Omental fat pad (tissue), 4 donors: ENCODE results near the gene NCBP1. TPM values are rescaled to one million over a fixed set of nuclear protein-coding genes. Genes with fewer than 3 reads are reported as not detected.

Experiments
- ATAC-seq: fragments of 150-250 bp; one replicate; pipeline ENCODE4 v1.9.1; 2016; ENCODE audit warnings: mild to moderate bottlenecking, moderate library complexity; ENCODE audit not compliant: low FRiP score
- DNase-seq: peaks from one replicate; pipeline ENCODE4 v3.0.0-alpha.2; 2019; ENCODE audit warnings: low spot score
- total RNA-seq, 4 donors: library from RNA; depleted of rRNA; stranded (reverse); fragments of >200 nt; gene quantifications; one replicate each; pipeline ENCODE4 v1.1.0, GENCODE V29; 2016
- TF ChIP-seq, protein P1 (sequence below), 3 donors: fragments of 450-650 bp; IDR thresholded peaks; one replicate each; pipeline ENCODE4 v1.5.1; 2016 to 2017; ENCODE audit warnings: antibody characterized with exemption in 3 of 3, mild to moderate bottlenecking in 3 of 3, moderate library complexity in 2 of 3

Gene NCBP1
- total RNA-seq, 4 donors from 2014 or later: 15.9 to 26.5 (median 18.5) TPM

DNA sequence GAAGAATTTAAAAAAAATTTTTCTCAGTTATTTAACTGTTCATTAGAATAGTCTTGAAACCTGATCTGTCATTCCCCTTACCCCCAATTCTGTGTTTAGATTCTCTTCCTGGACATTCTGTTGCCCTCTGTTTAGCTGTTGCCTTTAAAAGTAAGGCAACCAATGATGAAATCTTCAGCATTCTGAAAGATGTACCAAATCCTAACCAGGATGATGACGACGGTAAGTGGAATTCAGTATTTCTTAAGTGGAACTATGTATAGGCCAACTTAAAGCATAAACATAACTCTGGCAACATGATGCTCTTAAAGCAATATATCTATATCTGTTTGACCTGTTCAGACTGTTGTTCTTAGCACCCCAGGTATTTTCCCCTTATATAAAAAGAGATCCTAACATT lies 27.2 kb downstream of the NCBP1 start:
- TF ChIP-seq, protein P1, sequence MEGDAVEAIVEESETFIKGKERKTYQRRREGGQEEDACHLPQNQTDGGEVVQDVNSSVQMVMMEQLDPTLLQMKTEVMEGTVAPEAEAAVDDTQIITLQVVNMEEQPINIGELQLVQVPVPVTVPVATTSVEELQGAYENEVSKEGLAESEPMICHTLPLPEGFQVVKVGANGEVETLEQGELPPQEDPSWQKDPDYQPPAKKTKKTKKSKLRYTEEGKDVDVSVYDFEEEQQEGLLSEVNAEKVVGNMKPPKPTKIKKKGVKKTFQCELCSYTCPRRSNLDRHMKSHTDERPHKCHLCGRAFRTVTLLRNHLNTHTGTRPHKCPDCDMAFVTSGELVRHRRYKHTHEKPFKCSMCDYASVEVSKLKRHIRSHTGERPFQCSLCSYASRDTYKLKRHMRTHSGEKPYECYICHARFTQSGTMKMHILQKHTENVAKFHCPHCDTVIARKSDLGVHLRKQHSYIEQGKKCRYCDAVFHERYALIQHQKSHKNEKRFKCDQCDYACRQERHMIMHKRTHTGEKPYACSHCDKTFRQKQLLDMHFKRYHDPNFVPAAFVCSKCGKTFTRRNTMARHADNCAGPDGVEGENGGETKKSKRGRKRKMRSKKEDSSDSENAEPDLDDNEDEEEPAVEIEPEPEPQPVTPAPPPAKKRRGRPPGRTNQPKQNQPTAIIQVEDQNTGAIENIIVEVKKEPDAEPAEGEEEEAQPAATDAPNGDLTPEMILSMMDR (IDR thresholded peaks at IDR 0.05): no peak
- no peak for DNase-seq
- no peak for ATAC-seq

DNA sequence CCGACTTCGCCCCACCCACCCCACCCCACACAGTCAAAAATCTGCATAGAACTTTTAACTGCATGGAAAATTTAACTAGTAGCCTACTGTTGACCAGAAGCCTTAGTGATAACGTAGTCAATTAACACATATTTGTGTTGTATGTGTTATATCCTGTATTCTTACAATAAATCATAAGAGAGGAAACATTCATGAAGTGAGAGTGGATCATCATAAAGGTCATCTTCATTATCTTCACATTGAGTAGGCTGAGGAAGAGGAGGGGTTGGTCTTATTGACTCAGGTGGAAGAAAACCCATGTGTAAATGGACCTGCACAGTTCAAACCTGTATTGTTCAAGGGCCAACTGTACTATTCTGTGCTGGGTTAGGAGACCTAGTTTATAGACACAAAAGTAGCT lies 32.1 kb downstream of the NCBP1 start:
- ATAC-seq (no peak), DNase-seq (no peak)
- TF ChIP-seq, protein P1 (IDR thresholded peaks at IDR 0.05): no peak

DNA sequence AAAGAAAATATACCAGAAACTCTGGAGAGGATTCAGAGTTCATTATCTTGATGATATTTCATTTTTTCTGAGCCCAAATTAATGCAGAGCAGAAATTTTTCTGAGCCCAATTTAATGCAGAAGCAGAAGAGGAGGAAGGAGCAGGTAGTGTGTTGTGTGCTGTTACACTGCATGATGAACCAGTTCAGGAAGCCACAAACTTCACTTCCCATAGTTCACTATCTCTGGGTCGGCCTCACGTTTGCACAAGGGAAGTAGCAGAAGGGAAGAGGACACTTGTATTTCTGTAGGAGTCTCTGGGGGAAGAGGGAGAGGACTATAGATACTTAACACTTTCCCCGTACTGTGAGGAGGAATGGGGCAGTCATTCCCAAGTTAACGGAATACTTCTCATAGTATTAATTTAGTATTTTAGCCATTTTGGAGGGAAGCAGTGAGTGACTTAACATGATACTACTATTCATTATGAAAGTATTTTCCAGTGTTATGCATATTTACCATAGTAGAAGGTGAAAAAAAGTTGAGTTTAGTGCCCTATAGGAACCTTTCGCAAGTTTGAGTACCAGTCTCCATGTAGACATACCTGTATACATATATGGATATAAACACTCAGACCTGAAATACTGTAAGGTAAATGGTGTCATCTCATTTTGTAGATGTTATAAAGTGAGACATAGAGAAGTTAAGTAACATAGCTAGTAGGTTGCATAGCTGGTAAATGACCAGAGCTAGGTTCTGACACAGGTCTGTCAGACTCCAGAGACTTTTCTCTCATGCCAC lies 33.5 kb downstream of the NCBP1 start:
- ATAC-seq (no peak), DNase-seq (no peak)
- TF ChIP-seq, protein P1 (IDR thresholded peaks at IDR 0.05): no peak

DNA sequence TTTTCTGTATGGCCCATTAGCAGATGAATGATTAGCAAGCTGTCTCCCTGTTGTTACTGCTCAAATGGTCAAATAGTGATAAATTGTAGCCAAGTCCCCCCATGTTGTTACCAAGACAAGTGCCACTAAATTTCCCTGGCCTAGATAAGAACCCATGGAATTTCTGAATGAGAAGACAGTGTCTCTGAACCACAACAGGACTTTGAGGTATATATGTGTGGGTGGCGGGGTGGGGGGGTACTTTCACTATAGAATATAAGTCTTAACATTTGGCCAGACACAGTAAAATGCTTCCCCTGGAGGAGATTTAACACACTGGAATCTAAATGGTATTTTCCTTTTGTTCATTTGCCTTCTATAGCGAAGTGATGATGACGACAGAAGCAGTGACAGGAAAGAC lies 34.9 kb downstream of the NCBP1 start:
- no peak for DNase-seq
- TF ChIP-seq, protein P1 (IDR thresholded peaks at IDR 0.05): no peak
- ATAC-seq: no peak

DNA sequence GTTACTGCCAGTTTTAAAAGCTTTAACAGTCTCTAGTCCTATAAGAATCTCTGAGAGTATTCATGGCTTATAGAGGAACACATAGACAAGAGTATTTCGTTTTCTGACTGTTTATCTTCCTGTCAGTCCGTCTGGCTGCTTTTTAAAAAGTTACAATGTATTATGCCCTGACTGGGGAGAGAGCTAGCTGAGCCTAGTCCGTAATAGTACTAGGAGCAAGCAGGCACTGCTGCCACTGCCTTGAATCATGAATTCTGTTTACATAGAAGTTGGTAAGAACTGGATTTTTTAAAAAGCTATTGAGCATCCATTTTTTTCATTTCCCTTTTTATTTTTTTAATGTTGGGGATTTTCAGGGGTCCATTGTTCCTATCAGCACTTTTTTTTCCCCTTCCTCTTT lies 37.0 kb downstream of the NCBP1 start:
- TF ChIP-seq, protein P1 (IDR thresholded peaks at IDR 0.05): no peak

DNA sequence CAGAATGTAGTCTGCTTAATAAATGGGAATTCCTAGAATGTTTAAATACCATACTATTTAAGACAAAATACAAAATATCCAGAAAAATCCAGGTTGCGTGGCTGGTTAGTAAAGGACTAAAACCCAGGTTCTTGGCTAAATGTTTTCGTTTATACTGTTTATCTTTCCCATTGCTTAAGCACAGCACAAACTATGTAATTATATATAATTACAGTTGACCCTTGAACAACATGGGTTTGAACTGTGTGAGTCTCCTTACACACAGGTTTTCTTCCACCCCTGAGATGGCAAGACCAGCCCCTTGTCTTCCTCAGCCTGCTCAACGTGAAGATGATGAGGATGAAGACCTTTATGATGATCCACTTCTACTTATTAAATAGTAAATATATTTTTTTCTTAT lies 38.8 kb downstream of the NCBP1 start:
- no peak for DNase-seq
- TF ChIP-seq, protein P1 (IDR thresholded peaks at IDR 0.05): no peak
- ATAC-seq: no peak

More for the DNA sequence above, 37.0 kb downstream of the NCBP1 start:
- DNase-seq (no peak), ATAC-seq (no peak)

DNA sequence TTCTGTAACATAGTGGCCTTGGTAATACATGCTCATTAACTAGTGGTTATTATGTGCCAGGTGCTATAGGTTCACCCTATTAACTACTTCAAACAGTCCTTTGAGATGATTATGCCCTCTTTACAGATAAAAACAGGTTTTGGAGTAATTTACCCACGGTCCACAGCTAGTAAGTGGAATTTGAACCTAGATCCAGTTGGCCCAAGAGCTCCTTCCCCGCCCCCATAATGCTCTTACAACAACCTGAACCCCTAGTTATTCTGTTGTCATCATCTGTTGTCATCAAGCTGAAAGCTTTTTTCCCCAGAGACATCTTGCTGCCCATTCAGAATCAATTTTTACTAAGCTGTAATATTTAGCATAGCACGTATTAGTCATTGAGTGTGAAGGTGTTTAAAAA lies 40.3 kb downstream of the NCBP1 start:
- DNase-seq: no peak
- no peak for ATAC-seq
- TF ChIP-seq, protein P1 (IDR thresholded peaks at IDR 0.05): no peak
